ENCODE results near the gene ADGRF3.
"Not testable (repeated sequence)": the region's sequence is repeated elsewhere in the genome, so short reads cannot be mapped to it uniquely, and the experiment has no call there.

Gene ADGRF3

GRCh38 chr2:26330114-26330549, 16.5 kb downstream of the ADGRF3 start:
- H3K9me3 ChIP-seq (ENCODE audit: insufficient read depth, low read length, severe bottlenecking), result no peaks in the 10 kb centered on the region
- no peaks in the 10 kb centered on the region for H3K36me3 ChIP-seq (ENCODE audit: insufficient read depth, low read length)
- H3K9ac ChIP-seq (ENCODE audit: low read depth, low read length), result no peak overlapping the region
- peak; percentile 88 for DNase-seq
- peak; percentile 100 for ATAC-seq (ENCODE audit: insufficient read depth, low read depth)
- TF ChIP-seq EZH2 (IDR thresholded peaks at IDR 0.05; ENCODE audit: borderline replicate concordance, low read depth, low read length, severe bottlenecking) (no peak), CTCF (IDR thresholded peaks at IDR 0.05; ENCODE audit: borderline replicate concordance, extremely low read depth, low read length, poor library complexity, severe bottlenecking) (peak; percentile 96)
- peak overlapping the region; percentile 54; the same call in 1 of the 2 replicates for H2AFZ ChIP-seq (ENCODE audit: low read depth, low read length)
- peak overlapping the region; percentile 21; the same call in 1 of the 2 replicates for H3K4me2 ChIP-seq (ENCODE audit: insufficient read depth, low read length)
- no peak overlapping the region for H3K4me3 ChIP-seq (ENCODE audit: low read depth in 1 of 2, low read length in 2 of 2)
- H3K4me1 ChIP-seq (ENCODE audit: insufficient read depth, low read length), result peaks cover 12% of the 10 kb centered on the region
- H4K20me1 ChIP-seq (ENCODE audit: insufficient read depth, low read length), result no peaks in the 10 kb centered on the region
- no peaks in the 10 kb centered on the region for H3K79me2 ChIP-seq (ENCODE audit: insufficient read depth, low read length)
- 0 out of 2 replicates have a peak overlapping the region, but pooled peaks have one; percentile 21 for H3K27ac ChIP-seq (ENCODE audit: low read length)
- no peaks in the 10 kb centered on the region for H3K27me3 ChIP-seq (ENCODE audit: insufficient read depth, low read length, poor library complexity)

GRCh38 chr2:26329083-26329482, 17.5 kb downstream of the ADGRF3 start:
- not testable (repeated sequence) for H3K79me2 ChIP-seq (ENCODE audit: insufficient read depth, low read length); DNase-seq; H3K27me3 ChIP-seq (ENCODE audit: insufficient read depth, low read length, poor library complexity); H3K9me3 ChIP-seq (ENCODE audit: insufficient read depth, low read length, severe bottlenecking); ATAC-seq (ENCODE audit: insufficient read depth, low read depth); H3K36me3 ChIP-seq (ENCODE audit: insufficient read depth, low read length); H3K27ac ChIP-seq (ENCODE audit: low read length); H2AFZ ChIP-seq (ENCODE audit: low read depth, low read length); H3K9ac ChIP-seq (ENCODE audit: low read depth, low read length); H4K20me1 ChIP-seq (ENCODE audit: insufficient read depth, low read length); H3K4me3 ChIP-seq (ENCODE audit: low read depth in 1 of 2, low read length in 2 of 2); H3K4me2 ChIP-seq (ENCODE audit: insufficient read depth, low read length)
- peaks cover 12% of the 10 kb centered on the region for H3K4me1 ChIP-seq (ENCODE audit: insufficient read depth, low read length)

- Histone ChIP-seq H3K9me3 (ENCODE audit: insufficient read depth, low read length, severe bottlenecking) (no peaks in the 10 kb centered on the region), H3K4me3 (ENCODE audit: low read depth in 1 of 2, low read length in 2 of 2) (no peak overlapping the region), H3K9ac (ENCODE audit: low read depth, low read length) (no peak overlapping the region), H3K36me3 (ENCODE audit: insufficient read depth, low read length) (no peaks in the 10 kb centered on the region), H3K79me2 (ENCODE audit: insufficient read depth, low read length) (no peaks in the 10 kb centered on the region), H4K20me1 (ENCODE audit: insufficient read depth, low read length) (no peaks in the 10 kb centered on the region), H2AFZ (ENCODE audit: low read depth, low read length) (no peak overlapping the region), H3K4me2 (ENCODE audit: insufficient read depth, low read length) (no peak overlapping the region), H3K4me1 (ENCODE audit: insufficient read depth, low read length) (peaks cover 12% of the 10 kb centered on the region), H3K27ac (ENCODE audit: low read length) (no peak overlapping the region), H3K27me3 (ENCODE audit: insufficient read depth, low read length, poor library complexity) (no peaks in the 10 kb centered on the region)
- no peak for TF ChIP-seq CTCF (IDR thresholded peaks at IDR 0.05; ENCODE audit: borderline replicate concordance, extremely low read depth, low read length, poor library complexity, severe bottlenecking)
- no peak for TF ChIP-seq EZH2 (IDR thresholded peaks at IDR 0.05; ENCODE audit: borderline replicate concordance, low read depth, low read length, severe bottlenecking)
- ATAC-seq (ENCODE audit: insufficient read depth, low read depth), result no peak
- DNase-seq, result no peak
These were observed 19.0 kb downstream of the ADGRF3 start for GRCh38 chr2:26327291-26328272.

- Histone ChIP-seq H4K20me1 (ENCODE audit: insufficient read depth, low read length) (no peaks in the 10 kb centered on the region), H3K4me2 (ENCODE audit: insufficient read depth, low read length) (no peak overlapping the region), H3K4me3 (ENCODE audit: low read depth in 1 of 2, low read length in 2 of 2) (no peak overlapping the region), H3K36me3 (ENCODE audit: insufficient read depth, low read length) (no peaks in the 10 kb centered on the region), H2AFZ (ENCODE audit: low read depth, low read length) (no peak overlapping the region), H3K9ac (ENCODE audit: low read depth, low read length) (no peak overlapping the region), H3K79me2 (ENCODE audit: insufficient read depth, low read length) (no peaks in the 10 kb centered on the region), H3K27ac (ENCODE audit: low read length) (no peak overlapping the region), H3K27me3 (ENCODE audit: insufficient read depth, low read length, poor library complexity) (no peaks in the 10 kb centered on the region), H3K9me3 (ENCODE audit: insufficient read depth, low read length, severe bottlenecking) (no peaks in the 10 kb centered on the region), H3K4me1 (ENCODE audit: insufficient read depth, low read length) (peaks cover 12% of the 10 kb centered on the region)
- DNase-seq, result no peak
- TF ChIP-seq EZH2 (IDR thresholded peaks at IDR 0.05; ENCODE audit: borderline replicate concordance, low read depth, low read length, severe bottlenecking), result no peak
- no peak for TF ChIP-seq CTCF (IDR thresholded peaks at IDR 0.05; ENCODE audit: borderline replicate concordance, extremely low read depth, low read length, poor library complexity, severe bottlenecking)
- no peak for ATAC-seq (ENCODE audit: insufficient read depth, low read depth)
These were observed 20.1 kb downstream of the ADGRF3 start for GRCh38 chr2:26326514-26326913.

All from DND-41 (cell line).